Thoracic aorta (tissue), 2 donors: ENCODE measurements around the gene PDE5A. TPM values are rescaled to one million over a fixed set of nuclear protein-coding genes. Genes with fewer than 3 reads are reported as not detected.

Experiments used
- ATAC-seq: fragments of 150-250 bp; one replicate; pipeline ENCODE4 v1.8.0; 2017; ENCODE audit warnings: low read depth; ENCODE audit not compliant: insufficient number of reproducible peaks, low FRiP score
- DNase-seq: peaks from one replicate; pipeline ENCODE4 v3.0.0-alpha.2; 2020; ENCODE audit warnings: low spot score
- H3K27ac ChIP-seq, 2 donors: fragments of 200-600 bp; sonication (generic); 1 replicate in 1 of 2; 2 replicates in 1 of 2; pipeline ENCODE4 v1.5.1; 2016; ENCODE audit warnings: mild to moderate bottlenecking in 2 of 2, moderate library complexity in 2 of 2
- H3K27me3 ChIP-seq: fragments of 200-600 bp; sonication (generic); replicated peaks from 2 replicates; pipeline ENCODE4 v1.6.0; 2016; ENCODE audit warnings: mild to moderate bottlenecking; ENCODE audit not compliant: insufficient read depth
- H3K36me3 ChIP-seq: fragments of 200-600 bp; sonication (generic); one replicate; pipeline ENCODE4 v1.5.1; 2016
- H3K4me1 ChIP-seq, 2 donors: fragments of 200-600 bp; sonication (generic); 1 replicate in 1 of 2; 2 replicates in 1 of 2; pipeline versions ENCODE4 v1.5.1 to v1.6.0; 2016; ENCODE audit warnings: low read depth in 2 of 2, mild to moderate bottlenecking in 1 of 2; ENCODE audit not compliant: control insufficient read depth in 1 of 2
- H3K4me3 ChIP-seq: fragments of 200-600 bp; sonication (generic); 2 replicates; pipeline ENCODE4 v1.5.1; 2016; ENCODE audit warnings: mild to moderate bottlenecking
- H3K9me3 ChIP-seq: fragments of 200-600 bp; sonication (generic); 2 replicates; pipeline ENCODE4 v1.5.1; 2016
- CTCF ChIP-seq: fragments of 200-600 bp; sonication (generic); IDR thresholded peaks from one replicate; pipeline ENCODE4 v1.5.1; 2019; ENCODE audit warnings: antibody characterized with exemption
- total RNA-seq, 2 donors: library from RNA; depleted of rRNA; stranded (reverse); fragments of >200 nt; gene quantifications; one replicate each; pipeline versions ENCODE4 v1.1.0 to v1.2.3, GENCODE V29; 2016

The PDE5A gene
- total RNA-seq, 2 donors from 2014 or later: 158 to 223 TPM

DNA sequence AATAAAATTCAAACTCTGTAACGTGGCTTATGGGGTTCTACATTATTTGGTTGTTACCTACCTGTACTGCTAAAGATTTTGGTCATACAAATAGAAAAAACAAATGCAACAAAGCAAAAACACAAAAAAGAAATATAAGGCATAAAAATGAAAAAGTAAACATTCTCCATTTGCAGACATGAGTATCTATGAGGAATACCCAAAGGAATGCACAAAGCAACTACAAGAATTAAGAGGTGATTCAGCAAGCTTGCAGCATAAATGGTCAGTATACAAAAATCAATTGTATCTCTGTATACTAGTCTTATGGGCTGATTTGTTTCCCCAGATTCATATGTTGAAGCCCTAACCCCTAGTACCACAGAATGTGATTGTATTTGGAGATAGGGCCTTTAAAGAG, 3.6 kb upstream of the PDE5A start:
- no peak for TF ChIP-seq CTCF
- Histone ChIP-seq H3K27me3 (no peaks in the 10 kb centered on the region), H3K4me3 (no peak overlapping the region), H3K27ac (no peak overlapping the region), H3K4me1 (peaks cover 4 to 26% of the 10 kb centered on the region in 2 donors), H3K36me3 (no peaks in the 10 kb centered on the region), H3K9me3 (no peaks in the 10 kb centered on the region)
- DNase-seq (no peak), ATAC-seq (no peak)

DNA sequence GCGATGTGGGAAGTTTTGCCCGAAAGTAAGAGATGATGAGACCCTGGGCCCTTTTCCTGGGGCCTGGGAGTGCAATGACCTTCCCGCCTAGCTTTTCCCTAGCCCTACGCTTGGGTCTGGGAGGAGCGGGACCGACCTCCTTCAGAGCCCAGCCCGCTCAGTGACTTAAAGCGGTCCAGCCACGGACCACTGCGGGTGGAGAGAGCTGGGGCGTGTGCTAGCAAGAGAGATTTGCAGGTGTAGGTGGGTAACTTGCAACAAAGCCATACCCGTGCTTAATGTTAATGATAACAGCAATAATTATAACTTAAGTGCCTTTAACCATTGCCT, 503 bp upstream of the PDE5A start:
- H3K4me1 ChIP-seq: peaks cover 4 to 26% of the 10 kb centered on the region in 2 donors
- H3K9me3 ChIP-seq: no peaks in the 10 kb centered on the region
- H3K36me3 ChIP-seq: no peaks in the 10 kb centered on the region
- peak overlapping the region; percentile 96 to 97 for H3K27ac ChIP-seq
- peak overlapping the region; percentile 85 for H3K4me3 ChIP-seq
- no peaks in the 10 kb centered on the region for H3K27me3 ChIP-seq
- ATAC-seq (no peak), DNase-seq (no peak)
- TF ChIP-seq CTCF: no peak

DNA sequence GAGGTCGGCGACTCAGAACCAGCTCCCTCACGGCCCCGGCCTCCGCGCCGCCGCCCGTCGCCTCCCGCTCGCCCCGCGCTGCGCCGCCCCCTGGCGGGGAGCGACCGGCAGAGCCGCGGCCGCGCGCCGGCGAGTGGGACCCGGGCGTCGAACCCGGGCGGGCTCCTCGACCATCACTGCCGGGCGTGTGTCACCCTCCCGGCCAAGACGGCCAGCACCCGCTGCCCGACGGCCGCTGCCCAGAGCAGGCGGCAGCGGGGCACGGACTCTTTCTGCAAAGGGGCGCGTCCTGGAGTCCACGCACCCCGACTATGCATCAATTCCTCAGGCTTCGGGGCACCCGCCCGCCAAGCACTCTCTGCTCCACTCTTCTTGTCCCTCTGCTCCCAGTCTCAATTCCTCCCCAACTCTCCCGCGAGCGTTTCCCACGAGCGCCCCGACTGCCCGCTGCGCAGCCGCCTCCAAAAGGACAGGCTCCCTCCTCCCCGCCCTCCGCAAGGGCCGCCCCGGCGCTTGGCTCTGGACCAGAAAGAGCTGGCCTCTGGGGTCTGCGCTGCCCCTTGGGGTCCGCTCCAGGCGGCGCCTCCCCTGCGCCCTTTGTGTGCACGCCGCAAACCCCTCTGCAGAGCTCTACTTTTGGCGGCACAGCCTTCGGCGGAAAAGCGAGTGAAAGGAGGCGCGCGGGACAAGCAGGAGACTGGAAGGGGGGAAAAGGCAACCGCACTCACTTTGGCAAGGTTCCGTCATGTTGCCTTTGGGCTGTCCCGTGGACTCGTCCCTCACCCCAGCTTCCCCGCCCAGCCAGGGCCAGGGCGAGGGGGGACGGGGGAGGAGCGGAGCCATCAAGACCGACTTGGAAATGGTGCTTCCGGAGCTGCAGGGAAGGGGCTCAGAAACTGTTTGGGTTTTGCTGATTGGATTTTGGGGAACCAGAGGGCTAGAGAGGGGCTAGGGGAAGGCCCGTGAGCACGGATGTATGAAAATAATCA, 1.0 kb downstream of the PDE5A start:
- peak; percentile 33 for DNase-seq
- peak; percentile 59 for ATAC-seq
- Histone ChIP-seq H3K4me3 (peak overlapping the region; percentile 85), H3K27me3 (no peaks in the 10 kb centered on the region), H3K27ac (peak overlapping the region; percentile 96 to 97), H3K4me1 (peaks cover 4 to 39% of the 10 kb centered on the region in 2 donors), H3K36me3 (no peaks in the 10 kb centered on the region), H3K9me3 (no peaks in the 10 kb centered on the region)
- TF ChIP-seq CTCF: no peak

GRCh38 chr4:119626943-119627266, 1.7 kb downstream of the PDE5A start:
- Histone ChIP-seq H3K9me3 (no peaks in the 10 kb centered on the region), H3K36me3 (no peaks in the 10 kb centered on the region), H3K4me1 (peaks cover 7 to 45% of the 10 kb centered on the region in 2 donors), H3K27me3 (no peaks in the 10 kb centered on the region), H3K27ac (peak overlapping the region; percentile 96 to 97), H3K4me3 (peak overlapping the region; percentile 85)
- no peak for DNase-seq
- no peak for ATAC-seq
- TF ChIP-seq CTCF: no peak

- ATAC-seq (no peak), DNase-seq (no peak)
- no peaks in the 10 kb centered on the region for H3K27me3 ChIP-seq
- no peaks in the 10 kb centered on the region for H3K9me3 ChIP-seq
- TF ChIP-seq CTCF: no peak
- peak overlapping the region; percentile 96 to 97 for H3K27ac ChIP-seq
- no peaks in the 10 kb centered on the region for H3K36me3 ChIP-seq
- peak overlapping the region; percentile 85 for H3K4me3 ChIP-seq
- H3K4me1 ChIP-seq: peaks cover 11 to 48% of the 10 kb centered on the region in 2 donors
These were observed 2.2 kb downstream of the PDE5A start for GRCh38 chr4:119626420-119626819.
